Nephron (organoid): ENCODE data around the gene ZNF185.

Experiments used
- H3K27ac Mint-ChIP-seq, 3 experiments: 2 replicates each; pipeline ENCODE4 v1.8.0; 2020; ENCODE audit warnings: mixed read lengths in 3 of 3, mild to moderate bottlenecking in 2 of 3, moderate library complexity in 1 of 3
- H3K27me3 Mint-ChIP-seq: 2 replicates; pipeline ENCODE4 v1.8.0; 2021; ENCODE audit warnings: low read depth, mild to moderate bottlenecking, moderate library complexity, mixed read lengths
- H3K36me3 Mint-ChIP-seq: 2 replicates; pipeline ENCODE4 v1.8.0; 2020; ENCODE audit warnings: low read depth, mixed read lengths
- H3K4me1 Mint-ChIP-seq: 2 replicates; pipeline ENCODE4 v1.8.0; 2020; ENCODE audit warnings: mixed read lengths
- H3K4me3 Mint-ChIP-seq, 3 experiments: 2 replicates each; pipeline ENCODE4 v1.8.0; 2020; ENCODE audit warnings: mild to moderate bottlenecking in 3 of 3, mixed read lengths in 3 of 3, moderate library complexity in 2 of 3
- H3K9me3 Mint-ChIP-seq: 2 replicates; pipeline ENCODE4 v1.8.0; 2020; ENCODE audit warnings: mixed read lengths
- CTCF ChIP-seq, 3 experiments: fragments of 200-600 bp; sonication (generic); IDR thresholded peaks; one replicate each; pipeline ENCODE4 v1.5.0; 2021; ENCODE audit warnings: antibody characterized with exemption in 3 of 3; ENCODE audit not compliant: unreplicated experiment in 3 of 3

Gene ZNF185

GRCh38 chrX:152913910-152914309, 16.0 kb downstream of the ZNF185 start:
- peaks cover 4% of the 10 kb centered on the region for H3K27me3 Mint-ChIP-seq
- no peaks in the 10 kb centered on the region for H3K36me3 Mint-ChIP-seq
- no peak for TF ChIP-seq CTCF (IDR thresholded peaks at IDR 0.05; ENCODE audit: unreplicated experiment in 3 of 3)
- no peak overlapping the region for H3K27ac Mint-ChIP-seq
- peaks cover 13% of the 10 kb centered on the region for H3K4me1 Mint-ChIP-seq
- H3K9me3 Mint-ChIP-seq: peaks cover 7% of the 10 kb centered on the region
- no peak overlapping the region for H3K4me3 Mint-ChIP-seq

GRCh38 chrX:152915541-152916241, 17.8 kb downstream of the ZNF185 start:
- Mint-ChIP-seq H3K4me3 (no peak overlapping the region), H3K27me3 (no peaks in the 10 kb centered on the region), H3K9me3 (peaks cover 4% of the 10 kb centered on the region), H3K4me1 (peaks cover 13% of the 10 kb centered on the region), H3K27ac (peak overlapping the region; percentile 63 to 90 (median 69)), H3K36me3 (no peaks in the 10 kb centered on the region)
- TF ChIP-seq CTCF (IDR thresholded peaks at IDR 0.05; ENCODE audit: unreplicated experiment in 3 of 3): peak; percentile 64 to 74 (median 66)

- Mint-ChIP-seq H3K4me1 (peaks cover 13% of the 10 kb centered on the region), H3K4me3 (no peak overlapping the region), H3K27ac (no peak overlapping the region), H3K9me3 (peaks cover 4% of the 10 kb centered on the region), H3K36me3 (no peaks in the 10 kb centered on the region), H3K27me3 (no peaks in the 10 kb centered on the region)
- no peak for TF ChIP-seq CTCF (IDR thresholded peaks at IDR 0.05; ENCODE audit: unreplicated experiment in 3 of 3)
These were observed 20.1 kb downstream of the ZNF185 start for GRCh38 chrX:152917656-152918579.

- Mint-ChIP-seq H3K4me3 (no peak overlapping the region), H3K27ac (no peak overlapping the region), H3K36me3 (no peaks in the 10 kb centered on the region), H3K4me1 (peaks cover 13% of the 10 kb centered on the region), H3K27me3 (no peaks in the 10 kb centered on the region), H3K9me3 (peaks cover 4% of the 10 kb centered on the region)
- no peak for TF ChIP-seq CTCF (IDR thresholded peaks at IDR 0.05; ENCODE audit: unreplicated experiment in 3 of 3)
These were observed 20.8 kb downstream of the ZNF185 start for GRCh38 chrX:152918707-152919106.

GRCh38 chrX:152923599-152923998, 25.7 kb downstream of the ZNF185 start:
- H3K27ac Mint-ChIP-seq: no peak overlapping the region
- no peak for TF ChIP-seq CTCF (IDR thresholded peaks at IDR 0.05; ENCODE audit: unreplicated experiment in 3 of 3)
- H3K36me3 Mint-ChIP-seq: no peaks in the 10 kb centered on the region
- no peaks in the 10 kb centered on the region for H3K4me1 Mint-ChIP-seq
- no peaks in the 10 kb centered on the region for H3K27me3 Mint-ChIP-seq
- H3K4me3 Mint-ChIP-seq: no peak overlapping the region
- peaks cover 3% of the 10 kb centered on the region for H3K9me3 Mint-ChIP-seq
